Stimulated activated CD4-positive, alpha-beta T cell treated with anti-CD3 and anti-CD28 coated beads, Interleukin-2, amount 100 ng/mL, for 4 hours (primary cell): ENCODE measurements around the gene NOC4L.

ENCODE experiments used
- DNase-seq: peaks from one replicate; pipeline ENCODE4 v3.0.0-alpha.2; 2020; ENCODE audit warnings: low read depth

NOC4L gene

GRCh38 chr12:132156573-132157325, 12.5 kb downstream of the NOC4L start:
- no peak for DNase-seq

GRCh38 chr12:132157733-132158409, 13.6 kb downstream of the NOC4L start:
- DNase-seq, result no peak

GRCh38 chr12:132158677-132159554, 14.7 kb downstream of the NOC4L start:
- no peak for DNase-seq

- no peak for DNase-seq
Observed at GRCh38 chr12:132159555-132160003, 15.3 kb downstream of the NOC4L start.

- no peak for DNase-seq
Observed at GRCh38 chr12:132160016-132160415, 15.8 kb downstream of the NOC4L start.

GRCh38 chr12:132160601-132161035, 16.4 kb downstream of the NOC4L start:
- no peak for DNase-seq

- DNase-seq, result no peak
Observed at GRCh38 chr12:132161036-132161781, 17.0 kb downstream of the NOC4L start.

GRCh38 chr12:132161796-132162507, 17.7 kb downstream of the NOC4L start:
- no peak for DNase-seq

- no peak for DNase-seq
Observed at GRCh38 chr12:132162508-132163031, 18.3 kb downstream of the NOC4L start.

- DNase-seq, result no peak
Observed at GRCh38 chr12:132163041-132163910, 19.0 kb downstream of the NOC4L start.

GRCh38 chr12:132163911-132164288, 19.6 kb downstream of the NOC4L start:
- no peak for DNase-seq

GRCh38 chr12:132164426-132164825, 20.2 kb downstream of the NOC4L start:
- DNase-seq, result no peak

- DNase-seq, result no peak
Observed at GRCh38 chr12:132165584-132165983, 21.3 kb downstream of the NOC4L start.

GRCh38 chr12:132166093-132166492, 21.8 kb downstream of the NOC4L start:
- no peak for DNase-seq

GRCh38 chr12:132166801-132167591, 22.7 kb downstream of the NOC4L start:
- DNase-seq, result no peak

- no peak for DNase-seq
Observed at GRCh38 chr12:132167611-132168310, 23.5 kb downstream of the NOC4L start.

GRCh38 chr12:132168311-132169031, 24.2 kb downstream of the NOC4L start:
- DNase-seq, result no peak

- no peak for DNase-seq
Observed at GRCh38 chr12:132169376-132169775, 25.1 kb downstream of the NOC4L start.
